DMS 273 (cell line): ENCODE results near the gene CARD19.
A peak's percentile ranks its signal among the peaks of the same experiment; 100 is the strongest.

Source experiments
- DNase-seq: peaks from one replicate; lab custom pipeline; 2025; ENCODE audit not compliant: unreplicated experiment; lab: John Stamatoyannopoulos, UW

Gene CARD19

GRCh38 chr9:93149361-93149760 lies 53.3 kb downstream of the CARD19 start:
- DNase-seq = no peak

GRCh38 chr9:93151097-93151784 lies 55.2 kb downstream of the CARD19 start:
- no peak for DNase-seq

- peak; percentile 79 for DNase-seq
Measured at GRCh38 chr9:93154293-93154903, 58.4 kb downstream of the CARD19 start.

GRCh38 chr9:93155716-93156474 lies 59.9 kb downstream of the CARD19 start:
- peak; percentile 89 for DNase-seq

- DNase-seq = no peak
Measured at GRCh38 chr9:93156475-93157008, 60.5 kb downstream of the CARD19 start.

GRCh38 chr9:93159601-93160471 lies 63.8 kb downstream of the CARD19 start:
- DNase-seq = peak; percentile 90

- DNase-seq = no peak
Measured at GRCh38 chr9:93161786-93162562, 66.0 kb downstream of the CARD19 start.
